Lower lobe of right lung (tissue), 2 donors: ENCODE measurements around the gene RAB40B. TPM values are rescaled to one million over a fixed set of nuclear protein-coding genes. Genes with fewer than 3 reads are reported as not detected.

Source experiments
- ATAC-seq, 2 donors: fragments of 200-7000 bp; cut with Tn5 transposase; one replicate each; pipeline ENCODE4 v1.9.1; 2020 to 2022; ENCODE audit warnings: mild to moderate bottlenecking in 2 of 2, moderate library complexity in 2 of 2
- DNase-seq: peaks from one replicate; pipeline ENCODE4 v3.0.0-alpha.2; 2020
- H3K27ac ChIP-seq: fragments of 200-600 bp; one replicate; pipeline ENCODE4 v1.8.0; 2022
- H3K27me3 ChIP-seq: fragments of 200-600 bp; one replicate; pipeline ENCODE4 v1.8.0; 2022; ENCODE audit warnings: low read depth
- H3K36me3 ChIP-seq: fragments of 200-600 bp; one replicate; pipeline ENCODE4 v1.8.0; 2022; ENCODE audit warnings: mild to moderate bottlenecking
- H3K4me1 ChIP-seq: fragments of 200-600 bp; one replicate; pipeline ENCODE4 v1.8.0; 2022
- H3K4me3 ChIP-seq: fragments of 200-600 bp; one replicate; pipeline ENCODE4 v1.8.0; 2022; ENCODE audit warnings: mild to moderate bottlenecking
- H3K9me3 ChIP-seq: fragments of 200-600 bp; one replicate; pipeline ENCODE4 v1.8.0; 2022
- CTCF ChIP-seq: fragments of 200-600 bp; IDR thresholded peaks from one replicate; pipeline ENCODE4 v1.8.0; 2022; ENCODE audit warnings: antibody characterized with exemption, mild to moderate bottlenecking
- intact Hi-C: fragments of 100-400 bp; cut with DNase I; formaldehyde crosslinking; loops from one replicate; pipeline ENCODE4 v1.11.0; 2022
- total RNA-seq: library from RNA; stranded (reverse); fragmentation: NEBNext Ultra II Directional; extraction: Animal tissue kit (Norgen Biotek cat#: 25700); gene quantifications from one replicate; pipeline ENCODE4 v1.2.1, GENCODE V29; 2021
- donor health status: DM: no; HTN: yes; CAD: no; lungs with severe emphysema.

RAB40B gene
- total RNA-seq, 1 donor from 2014 or later: 10.2 TPM

DNA sequence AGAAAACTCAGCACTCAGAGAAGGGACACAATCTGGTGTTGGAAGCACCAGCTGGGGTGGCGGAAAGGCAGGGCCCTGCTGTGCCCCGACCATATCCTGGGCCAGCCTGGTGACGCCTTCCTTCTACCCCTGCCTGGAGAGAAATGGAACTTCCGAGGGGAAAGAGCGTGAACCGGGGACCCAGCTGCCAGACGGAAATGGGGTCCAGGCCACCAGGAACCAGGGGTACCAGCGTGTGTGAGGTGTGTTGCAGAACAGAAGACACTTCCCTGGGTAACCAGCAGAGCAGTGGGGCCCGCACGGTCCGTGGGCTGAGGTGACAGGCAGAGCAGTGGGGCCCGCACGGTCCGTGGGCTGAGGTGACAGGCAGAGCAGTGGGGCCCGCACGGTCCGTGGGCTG lies 6.8 kb downstream of the RAB40B start:
- TF ChIP-seq CTCF: no peak
- intact Hi-C loops: no loop called here
- peaks cover 8% of the 10 kb centered on the region for H3K9me3 ChIP-seq
- H3K4me3 ChIP-seq: no peak overlapping the region
- peaks cover under 1% of the 10 kb centered on the region for H3K4me1 ChIP-seq
- H3K27ac ChIP-seq: no peak overlapping the region
- H3K36me3 ChIP-seq: no peaks in the 10 kb centered on the region
- H3K27me3 ChIP-seq: no peaks in the 10 kb centered on the region
- no peak for DNase-seq
- ATAC-seq: no peak

GRCh38 chr17:82690786-82691489 lies 7.6 kb downstream of the RAB40B start:
- Histone ChIP-seq H3K4me3 (no peak overlapping the region), H3K27me3 (no peaks in the 10 kb centered on the region), H3K4me1 (no peaks in the 10 kb centered on the region), H3K36me3 (no peaks in the 10 kb centered on the region), H3K27ac (no peak overlapping the region), H3K9me3 (peaks cover 8% of the 10 kb centered on the region)
- no peak for DNase-seq
- no peak for TF ChIP-seq CTCF
- ATAC-seq: no peak
- intact Hi-C loops: no loop called here

GRCh38 chr17:82689077-82689476 lies 9.4 kb downstream of the RAB40B start:
- DNase-seq (no peak), ATAC-seq (no peak)
- no peaks in the 10 kb centered on the region for H3K36me3 ChIP-seq
- no peak overlapping the region for H3K27ac ChIP-seq
- no peak overlapping the region for H3K4me3 ChIP-seq
- H3K4me1 ChIP-seq: no peaks in the 10 kb centered on the region
- intact Hi-C loops: no loop called here
- no peaks in the 10 kb centered on the region for H3K9me3 ChIP-seq
- no peaks in the 10 kb centered on the region for H3K27me3 ChIP-seq
- TF ChIP-seq CTCF: no peak

DNA sequence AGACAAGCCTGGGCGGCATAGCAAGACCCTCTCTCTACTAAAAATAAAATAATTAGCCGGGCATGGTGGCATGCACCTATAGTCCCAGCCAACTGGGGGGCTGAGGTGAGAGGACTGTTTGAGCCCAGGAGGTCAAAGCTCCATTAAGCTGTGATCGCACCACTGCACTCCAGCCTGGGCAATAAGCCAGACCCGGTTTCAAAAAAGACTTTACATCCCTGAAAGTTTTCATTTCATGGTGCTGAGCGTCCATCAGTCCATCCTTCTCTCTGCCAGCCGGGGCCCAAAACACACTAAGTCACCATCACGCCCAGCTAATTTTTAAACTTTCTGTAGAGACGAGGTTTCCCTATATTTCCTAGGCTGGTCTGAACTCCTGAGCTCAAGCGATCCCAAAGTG lies 10.6 kb downstream of the RAB40B start:
- Histone ChIP-seq H3K27ac (no peak overlapping the region), H3K36me3 (no peaks in the 10 kb centered on the region), H3K27me3 (no peaks in the 10 kb centered on the region), H3K4me1 (no peaks in the 10 kb centered on the region), H3K4me3 (no peak overlapping the region), H3K9me3 (no peaks in the 10 kb centered on the region)
- no peak for ATAC-seq
- intact Hi-C loops: no loop called here
- no peak for TF ChIP-seq CTCF
- DNase-seq: no peak

- TF ChIP-seq CTCF: no peak
- Histone ChIP-seq H3K4me3 (no peak overlapping the region), H3K27me3 (no peaks in the 10 kb centered on the region), H3K4me1 (no peaks in the 10 kb centered on the region), H3K36me3 (no peaks in the 10 kb centered on the region), H3K27ac (no peak overlapping the region), H3K9me3 (no peaks in the 10 kb centered on the region)
- no peak for DNase-seq
- intact Hi-C loops: no loop called here
- no peak for ATAC-seq
Measured at GRCh38 chr17:82687375-82687861, 11.1 kb downstream of the RAB40B start.
